Stimulated activated CD8-positive, alpha-beta memory T cell treated with anti-CD3 and anti-CD28 coated beads, Interleukin-4, amount 100 ng/mL, for 24 hours (primary cell): ENCODE measurements around the gene OGT.
"Not testable (repeated sequence)": the region's sequence is repeated elsewhere in the genome, so short reads cannot be mapped to it uniquely, and the experiment has no call there.

Experiments
- DNase-seq: peaks from one replicate; pipeline ENCODE4 v3.0.0-alpha.2; 2020; ENCODE audit warnings: low read depth

The OGT gene

DNA sequence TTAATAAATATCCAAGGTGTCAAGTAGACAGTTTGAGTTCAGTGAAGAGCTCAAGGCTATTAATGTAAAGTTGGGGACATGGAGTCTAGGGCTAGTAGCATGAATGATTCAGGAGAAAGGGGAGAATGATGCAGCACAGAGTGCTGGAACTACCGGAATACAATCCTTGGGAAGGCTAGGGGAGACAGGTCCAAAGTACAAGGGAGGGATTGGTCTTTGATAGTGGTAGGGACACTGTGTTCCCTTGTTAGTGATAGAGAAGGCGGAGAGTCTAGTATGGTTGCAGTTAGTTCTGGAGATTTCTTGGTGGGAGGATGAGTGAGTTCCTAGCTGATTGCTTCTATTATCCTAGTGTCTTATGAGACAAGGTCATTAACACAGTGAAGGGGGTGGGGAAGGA is 54.0 kb downstream of the OGT start:
- DNase-seq, result no peak

DNA sequence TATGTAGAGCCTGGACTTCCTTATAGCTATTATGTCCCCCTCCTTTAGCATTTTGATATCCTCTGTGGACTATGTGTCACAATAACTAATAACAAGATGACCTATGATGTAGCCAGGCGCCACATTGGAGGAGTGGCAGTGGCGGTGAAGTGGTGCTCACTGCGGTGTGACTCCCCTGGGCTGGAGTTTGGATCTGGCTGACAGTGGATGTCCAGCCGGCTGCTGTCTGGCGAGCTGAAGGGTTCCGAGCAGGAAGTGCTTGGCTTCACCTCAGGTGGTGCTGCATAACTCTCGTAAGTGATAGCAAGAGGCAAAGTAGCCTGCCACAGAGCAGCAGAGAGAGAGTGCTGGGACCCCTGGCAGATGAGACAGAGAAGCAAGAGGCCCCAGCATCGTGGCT is 60.3 kb downstream of the OGT start:
- DNase-seq, result not testable (repeated sequence)

DNA sequence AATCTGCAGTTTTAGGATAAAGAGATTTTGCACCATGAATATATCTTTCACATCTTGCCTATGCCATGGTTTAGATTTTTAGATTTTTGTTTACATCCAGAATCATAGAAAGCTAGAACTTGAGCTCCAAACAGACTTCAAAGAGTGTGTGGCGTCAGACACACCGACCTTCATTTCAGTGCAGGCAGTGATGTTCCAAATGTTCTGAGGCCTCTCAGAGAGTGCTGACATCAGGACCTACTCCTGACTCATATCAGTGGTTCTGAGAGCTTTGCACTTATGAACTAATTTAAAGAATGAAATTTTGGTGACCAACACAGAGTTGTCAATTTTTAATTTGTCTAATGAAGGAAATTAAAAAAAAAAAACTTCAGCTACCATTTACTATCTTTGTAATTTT is 67.1 kb downstream of the OGT start:
- no peak for DNase-seq

DNA sequence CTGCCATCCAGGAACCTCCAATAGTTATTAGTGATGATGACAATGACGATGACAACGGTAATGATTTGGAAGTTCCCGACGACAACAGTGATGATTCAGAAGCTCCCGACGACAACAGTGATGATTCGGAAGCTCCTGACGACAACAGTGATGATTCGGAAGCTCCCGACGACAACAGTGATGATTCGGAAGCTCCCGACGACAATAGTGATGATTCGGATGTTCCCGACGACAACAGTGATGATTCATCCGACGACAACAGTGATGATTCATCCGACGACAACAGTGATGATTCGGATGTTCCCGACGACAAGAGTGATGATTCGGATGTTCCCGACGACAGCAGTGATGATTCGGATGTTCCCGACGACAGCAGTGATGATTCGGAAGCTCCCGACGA is 70.7 kb downstream of the OGT start:
- no peak for DNase-seq

DNA sequence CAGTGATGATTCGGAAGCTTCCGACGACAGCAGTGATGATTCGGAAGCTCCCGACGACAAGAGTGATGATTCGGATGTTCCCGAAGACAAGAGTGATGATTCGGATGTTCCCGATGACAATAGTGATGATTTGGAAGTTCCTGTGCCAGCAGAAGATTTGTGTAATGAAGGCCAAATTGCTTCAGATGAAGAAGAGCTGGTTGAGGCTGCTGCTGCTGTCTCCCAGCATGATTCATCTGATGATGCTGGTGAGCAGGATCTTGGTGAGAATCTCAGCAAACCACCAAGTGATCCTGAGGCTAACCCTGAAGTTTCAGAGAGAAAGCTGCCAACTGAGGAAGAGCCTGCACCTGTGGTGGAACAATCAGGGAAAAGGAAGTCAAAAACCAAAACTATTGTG is 71.2 kb downstream of the OGT start:
- no peak for DNase-seq

DNA sequence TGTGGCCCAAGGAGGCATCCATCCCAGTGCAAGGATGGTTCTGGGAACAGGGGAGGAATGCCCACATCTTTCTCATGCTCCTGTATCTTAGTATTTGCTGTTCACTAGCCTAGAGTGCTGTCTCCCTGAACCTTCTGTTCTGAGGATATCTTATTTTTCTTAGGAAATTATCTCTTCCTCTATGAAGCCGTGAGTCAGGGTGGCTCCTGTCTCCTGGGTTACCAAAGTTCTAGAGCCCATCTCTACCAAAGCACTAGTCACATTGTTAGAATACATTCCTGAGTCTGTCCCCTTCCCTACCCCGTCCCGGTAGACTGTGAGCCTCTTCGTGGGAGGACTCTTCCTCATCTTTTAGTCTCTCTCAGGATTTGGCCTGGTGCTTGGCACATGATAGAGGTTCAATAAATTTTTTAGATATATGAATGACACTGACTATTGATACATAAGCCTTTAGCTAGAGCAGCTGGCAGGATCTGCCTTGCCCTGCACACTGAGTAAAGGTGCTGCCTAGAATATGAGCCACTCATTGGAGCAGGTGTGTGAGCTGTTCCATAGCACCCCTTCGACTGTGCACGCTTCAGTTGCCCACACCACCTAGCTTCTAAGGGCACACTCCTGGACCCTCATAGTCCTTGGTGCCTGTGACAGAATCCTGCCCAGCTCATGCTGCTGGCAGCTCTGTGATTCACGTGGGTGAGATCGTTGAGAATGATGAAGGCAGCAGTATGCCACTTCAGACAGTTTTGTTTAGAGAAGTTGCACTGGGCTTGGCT is 72.1 kb downstream of the OGT start:
- DNase-seq, result no peak

DNA sequence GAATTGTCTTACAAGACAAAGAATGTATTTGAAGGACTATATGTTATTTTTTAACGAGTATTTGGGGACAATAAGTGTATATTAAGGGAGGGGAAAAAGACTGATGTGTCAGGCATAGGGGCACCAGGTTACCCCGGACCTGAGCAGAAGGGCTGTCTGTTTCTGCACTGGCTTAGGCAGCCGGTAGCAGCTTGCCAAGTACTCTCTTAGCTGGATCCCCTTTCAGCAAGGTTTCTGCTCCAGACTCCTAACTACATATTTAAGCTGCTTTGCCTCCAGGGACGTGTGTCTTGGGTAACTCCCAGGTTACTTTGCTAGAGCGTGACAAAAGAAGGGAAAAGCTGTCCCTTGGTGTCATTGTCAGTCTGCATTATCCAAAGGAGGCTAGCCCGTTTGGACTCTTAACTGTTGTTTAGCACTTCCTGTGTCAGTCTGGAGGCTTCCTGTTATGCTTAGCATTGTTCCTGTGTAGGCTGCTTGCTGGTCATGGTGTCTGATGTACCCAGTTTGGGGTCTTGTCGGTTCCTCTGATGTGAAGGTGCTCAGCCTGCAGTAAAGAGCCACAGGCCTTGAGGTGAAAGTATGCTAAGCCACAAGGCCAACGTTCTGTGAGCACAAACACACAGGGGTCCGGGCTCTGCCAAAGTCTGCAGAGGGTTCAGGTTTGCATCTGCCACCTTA is 73.8 kb downstream of the OGT start:
- no peak for DNase-seq

DNA sequence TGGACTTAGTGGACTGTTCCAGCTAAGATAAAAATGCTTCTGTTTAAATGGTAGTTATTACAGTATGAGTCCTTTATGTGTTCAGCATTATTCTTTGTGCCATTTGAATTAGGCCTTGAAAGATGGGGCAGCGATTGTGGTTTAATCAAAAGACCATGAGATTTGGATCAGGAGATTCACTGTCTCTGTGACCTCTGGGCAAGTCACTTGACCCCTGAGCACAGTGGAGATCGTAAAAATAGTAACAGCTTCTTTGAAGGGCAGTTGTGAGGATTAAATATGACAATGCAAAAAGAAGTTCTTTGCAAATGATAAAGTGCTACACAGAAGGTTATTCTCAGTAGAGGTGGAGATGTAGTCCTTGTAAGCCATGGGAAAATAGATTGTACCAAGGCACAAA is 74.6 kb downstream of the OGT start:
- no peak for DNase-seq

DNA sequence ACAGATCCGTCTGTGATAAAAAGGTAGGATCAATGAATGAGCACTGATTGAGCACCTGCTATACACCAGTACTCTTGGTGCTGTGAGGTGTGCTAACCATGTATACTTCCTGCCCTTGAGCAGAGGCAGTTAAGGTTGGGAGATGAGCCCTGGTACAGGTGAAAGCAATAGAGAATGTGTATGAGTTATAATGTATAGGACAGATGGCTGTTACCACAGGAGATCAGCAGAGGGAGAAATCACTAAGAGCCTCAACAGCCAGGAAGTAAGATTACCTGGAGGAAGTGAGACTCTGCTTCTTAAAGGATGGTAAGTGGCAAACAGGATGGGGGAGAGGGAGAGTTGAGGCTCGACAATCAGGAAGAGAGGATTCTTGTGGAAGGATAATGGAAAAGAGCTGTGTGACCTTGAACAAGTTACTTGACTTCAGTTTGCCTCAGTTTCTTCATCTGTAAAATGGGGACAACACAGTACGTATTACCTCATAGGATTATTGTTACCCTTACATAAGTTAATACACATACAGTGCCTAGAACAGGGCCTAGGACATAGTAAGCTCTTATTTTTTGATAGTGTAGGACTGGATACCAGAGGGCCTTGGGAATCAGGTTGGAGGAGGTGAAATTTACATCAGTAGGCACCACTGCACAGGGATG is 76.3 kb downstream of the OGT start:
- no peak for DNase-seq

DNA sequence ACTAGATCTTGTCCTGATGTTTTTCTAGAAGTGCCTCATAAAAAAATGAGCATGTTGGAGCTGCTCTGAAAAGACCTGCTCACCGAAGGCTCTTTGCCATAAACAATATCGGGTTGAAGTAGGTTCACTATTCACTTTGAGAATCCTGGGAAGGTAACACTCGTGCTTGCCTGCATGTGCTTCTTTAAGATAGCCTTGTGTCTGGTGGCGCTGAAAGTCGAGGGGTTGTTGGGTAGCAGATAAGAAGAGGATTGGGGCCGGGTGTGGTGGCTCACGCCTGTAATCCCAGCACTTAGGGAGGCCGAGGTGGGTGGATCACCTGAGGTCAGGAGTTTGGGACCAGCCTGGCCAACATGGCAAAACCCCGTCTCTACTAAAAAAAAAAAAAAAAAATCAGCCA is 78.8 kb downstream of the OGT start:
- not testable (repeated sequence) for DNase-seq

DNA sequence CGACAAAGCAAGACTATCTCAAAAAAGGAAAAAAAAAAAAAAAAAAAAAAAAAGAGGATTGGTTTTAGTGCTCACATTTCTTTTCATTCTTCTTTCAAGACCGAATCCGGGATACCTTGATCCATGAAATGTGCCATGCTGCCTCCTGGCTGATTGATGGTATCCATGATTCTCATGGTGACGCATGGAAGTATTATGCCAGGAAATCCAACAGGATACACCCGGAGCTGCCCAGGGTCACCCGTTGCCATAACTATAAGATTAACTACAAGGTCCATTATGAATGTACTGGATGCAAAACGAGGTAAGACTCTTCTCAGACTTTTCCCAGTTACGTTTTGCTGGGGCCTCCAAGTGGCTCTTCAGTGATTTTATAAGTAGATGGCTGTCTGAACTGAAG is 79.4 kb downstream of the OGT start:
- no peak for DNase-seq

DNA sequence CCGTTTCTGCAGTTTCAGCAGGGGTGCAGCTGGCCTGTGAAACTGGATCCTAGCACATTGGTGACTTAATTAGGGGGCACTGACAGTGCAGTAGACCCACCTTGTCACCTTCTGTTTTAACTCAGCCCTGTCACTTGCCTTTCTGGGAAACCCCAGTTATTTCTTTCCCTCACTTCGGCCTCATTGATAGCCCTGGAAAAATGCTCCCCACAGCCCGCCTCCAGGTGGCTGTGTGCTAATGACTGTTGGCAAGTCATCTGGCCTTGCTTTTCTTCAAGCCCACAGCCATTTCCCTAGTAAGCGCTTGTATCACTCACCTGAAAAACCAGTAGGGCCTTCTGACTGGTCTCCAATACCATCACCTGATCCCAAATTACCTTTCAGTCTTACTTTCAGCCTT is 82.2 kb downstream of the OGT start:
- DNase-seq, result no peak

DNA sequence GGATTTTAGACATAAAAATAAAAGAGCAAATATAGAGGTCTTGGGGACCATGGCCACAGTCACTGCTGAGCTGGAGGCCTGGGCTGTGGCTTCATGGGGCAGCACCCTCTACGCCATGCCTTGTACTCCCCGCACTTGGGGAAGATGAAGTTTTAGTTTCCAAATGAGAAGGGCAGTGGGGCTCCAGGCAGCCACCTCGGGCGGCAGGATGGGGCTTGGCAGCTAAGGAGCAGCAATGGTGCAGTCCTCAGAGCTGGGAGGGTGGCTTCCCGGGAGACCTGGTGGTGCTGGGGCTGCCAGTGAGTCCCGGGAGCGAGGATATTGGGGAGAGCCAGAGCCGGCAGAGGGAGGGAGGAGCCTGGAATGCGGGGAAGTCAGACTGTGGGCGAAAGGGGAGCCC is 83.0 kb downstream of the OGT start:
- DNase-seq, result no peak

DNA sequence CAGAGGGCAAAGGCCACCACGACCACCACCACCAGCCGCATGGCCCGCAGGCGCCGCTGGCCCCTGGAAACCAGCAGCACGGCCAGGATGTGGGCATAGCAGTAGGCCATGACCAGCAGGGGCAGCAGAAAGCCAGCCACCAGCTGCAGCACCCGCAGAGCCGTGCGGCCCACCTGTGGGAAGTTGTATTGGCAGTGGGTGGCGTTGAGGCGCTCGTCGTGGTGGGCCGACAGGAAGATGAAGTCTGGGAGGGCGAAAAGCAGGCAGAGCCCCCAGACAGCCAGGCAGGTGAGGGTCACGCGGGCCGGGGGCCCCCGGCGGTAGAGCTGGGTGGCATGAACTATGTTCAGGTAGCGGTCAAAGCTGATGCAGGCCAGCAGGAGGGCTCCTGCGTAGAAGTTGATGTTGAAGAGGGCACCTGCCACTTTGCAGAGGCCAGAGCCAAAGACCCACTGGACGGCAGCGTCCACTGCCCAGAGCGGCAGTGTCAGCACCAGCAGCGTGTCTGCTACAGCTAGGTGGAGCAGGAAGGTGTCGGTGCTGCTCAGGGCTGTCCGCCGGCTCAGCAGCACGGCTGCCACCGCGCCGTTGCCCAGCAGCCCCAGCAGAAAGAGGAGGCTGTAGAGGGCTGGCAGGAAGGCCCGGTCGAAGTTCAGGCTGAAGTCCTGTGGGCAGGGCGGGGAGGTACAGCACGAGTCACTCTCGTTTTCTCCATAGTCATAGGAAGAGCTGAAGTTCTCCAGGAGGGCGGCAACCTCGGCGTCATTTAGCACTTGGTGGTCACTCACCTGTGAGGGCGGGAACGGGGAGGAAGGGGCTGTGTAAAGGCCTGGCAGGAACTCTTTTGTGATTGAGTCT is 84.0 kb downstream of the OGT start:
- no peak for DNase-seq

DNA sequence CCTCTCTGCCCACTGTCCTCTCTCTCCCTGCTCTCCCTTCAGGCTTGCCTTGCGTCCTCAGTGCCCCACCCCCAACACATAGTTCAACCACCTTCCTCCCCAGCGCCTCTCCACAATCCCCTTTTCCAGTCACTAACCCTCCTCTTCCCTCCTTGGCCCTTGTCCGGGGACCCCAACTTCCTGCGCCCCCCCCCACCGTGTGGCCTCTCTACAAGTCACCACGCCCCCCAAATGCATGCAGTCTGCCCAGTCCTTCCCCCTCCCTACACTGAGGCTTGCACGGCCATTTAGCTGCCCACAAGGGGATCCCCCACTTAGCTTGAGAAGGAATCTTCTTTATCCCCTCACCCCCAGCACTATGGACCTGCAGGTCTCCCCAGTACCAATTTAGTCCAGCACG is 84.8 kb downstream of the OGT start:
- DNase-seq, result no peak

DNA sequence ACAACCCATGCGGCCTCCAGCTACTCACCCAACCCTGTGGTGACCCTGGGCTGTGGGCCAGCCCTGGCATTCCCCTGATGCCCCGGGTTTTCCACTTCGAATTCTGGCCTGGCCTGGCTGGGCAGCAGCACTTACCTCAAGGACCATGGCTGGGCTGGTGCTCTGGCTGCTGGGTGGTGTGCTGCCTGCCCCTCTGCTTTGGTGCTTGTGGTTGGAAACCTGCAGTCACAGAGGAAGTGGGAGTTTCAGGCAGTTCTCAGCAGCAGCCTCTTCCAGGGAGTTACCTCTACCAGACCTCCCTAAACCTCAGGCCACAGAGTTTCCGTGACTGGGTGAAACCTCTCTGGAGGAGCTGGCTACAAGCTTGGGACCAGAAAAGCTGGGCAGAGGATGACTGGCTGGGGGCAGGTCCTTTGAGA is 85.4 kb downstream of the OGT start, which contains the start of gene CXCR3:
Gene CXCR3, minus strand, starts transcription at position 209 of the 419 bp plus-strand sequence. Its CDS starts 62 bp downstream, at position 147.
- DNase-seq, result peak; percentile 64

DNA sequence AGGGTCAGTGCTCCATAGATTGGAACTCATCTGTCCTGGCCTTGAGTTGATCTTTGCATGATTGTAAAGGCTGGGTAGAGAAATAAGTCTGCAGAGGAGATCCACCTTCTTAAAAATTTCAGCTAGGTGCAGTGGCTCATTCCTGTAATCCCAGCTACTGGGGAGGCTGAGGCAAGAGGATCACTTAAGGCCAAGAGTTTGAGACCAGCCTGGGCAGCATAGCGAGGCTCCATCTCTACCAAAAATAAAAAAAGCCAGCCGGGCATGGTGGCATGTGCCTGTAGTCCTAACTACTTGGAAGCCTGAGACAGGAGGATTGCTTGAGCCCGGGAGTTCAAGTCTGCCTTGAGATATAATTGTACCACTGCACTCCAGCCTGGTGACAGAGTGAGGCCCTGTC is 85.9 kb downstream of the OGT start:
- no peak for DNase-seq

DNA sequence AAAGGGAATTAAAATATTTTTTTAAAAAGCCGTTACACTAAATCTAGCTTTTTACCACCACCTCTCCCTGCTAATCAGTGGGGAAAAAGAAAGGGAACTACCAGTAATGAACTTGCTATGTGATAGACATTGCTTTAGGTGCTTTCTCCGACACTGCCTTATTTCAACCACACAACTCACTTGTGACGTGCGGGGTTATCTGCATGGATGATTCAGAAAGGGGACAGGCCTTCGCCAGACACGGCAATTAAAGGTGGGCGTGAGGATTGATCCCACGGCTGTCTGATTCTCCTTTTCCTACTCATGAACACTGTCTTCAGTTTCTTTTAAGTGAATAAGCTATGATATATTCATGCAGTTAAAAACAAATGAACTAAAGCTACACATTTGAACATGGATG is 86.3 kb downstream of the OGT start:
- peak; percentile 48 for DNase-seq

DNA sequence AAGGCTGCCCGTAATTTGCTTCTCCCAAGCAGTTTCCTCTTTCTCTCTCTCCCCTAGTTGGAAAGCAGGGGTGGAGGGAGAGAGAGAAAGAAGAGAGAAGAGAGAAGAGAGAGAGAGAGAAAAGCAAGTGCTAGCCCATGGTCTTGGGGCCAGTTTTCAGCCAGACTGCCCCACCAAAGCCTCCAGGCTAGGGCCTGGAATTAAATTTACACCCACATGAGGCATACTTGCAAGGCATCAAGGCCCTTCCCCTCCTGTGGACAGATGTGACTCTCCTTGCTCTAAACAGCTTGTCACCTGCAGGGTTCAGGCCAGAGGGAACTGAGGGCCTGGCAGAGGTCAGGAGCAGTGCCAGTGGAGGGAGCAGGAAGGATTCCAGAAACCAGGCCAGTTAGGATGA is 87.1 kb downstream of the OGT start:
- no peak for DNase-seq

DNA sequence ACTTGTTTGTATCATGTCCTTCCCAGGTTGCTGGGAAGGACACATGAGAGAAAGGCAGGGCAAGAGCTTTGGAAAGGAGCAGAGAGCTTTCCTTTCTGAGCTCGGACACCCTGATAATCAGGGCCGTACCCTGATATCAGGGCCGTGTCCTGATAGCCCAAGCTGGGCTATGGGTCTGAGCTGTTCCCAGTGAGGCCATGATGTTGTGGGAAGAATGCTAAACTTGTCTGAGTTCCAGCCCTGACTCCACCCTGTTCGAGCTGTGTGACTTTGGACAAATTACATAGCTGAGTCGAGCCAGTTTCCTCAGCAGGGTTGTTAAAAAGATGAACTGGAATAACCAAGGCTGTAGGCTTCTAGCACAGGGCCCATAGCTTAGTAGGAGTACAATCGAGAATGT is 88.7 kb downstream of the OGT start:
- no peak for DNase-seq

DNA sequence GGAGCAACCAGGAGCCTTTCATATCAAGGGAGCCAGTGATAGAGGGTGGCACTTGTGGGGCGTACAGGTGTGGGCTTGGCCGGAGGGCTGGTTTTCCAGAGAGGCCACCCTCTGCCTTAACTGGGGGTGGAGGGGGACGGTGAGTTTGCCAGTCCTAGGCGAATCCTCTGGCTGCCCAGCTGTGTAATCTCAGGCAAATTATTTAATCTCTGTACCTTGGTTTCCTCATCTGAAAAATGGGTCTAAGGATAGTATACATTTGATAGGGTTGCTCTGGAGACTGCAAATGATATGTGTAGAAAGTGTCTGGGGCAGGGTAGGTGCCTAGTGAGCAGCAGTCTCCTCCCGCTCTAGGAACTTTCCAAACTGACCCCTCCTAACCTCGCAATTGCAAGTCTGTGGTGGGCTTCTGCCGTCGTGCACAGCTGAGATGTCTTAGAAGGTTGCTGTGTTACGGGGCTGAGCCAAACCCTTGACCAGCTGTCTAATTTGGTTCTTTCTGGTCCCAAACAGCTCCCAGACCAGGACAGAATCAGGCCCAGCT is 89.2 kb downstream of the OGT start:
- DNase-seq, result no peak
